Naive B cell (primary cell): ENCODE data around the gene PLXNA4. TPM values are rescaled to one million over a fixed set of nuclear protein-coding genes. Genes with fewer than 3 reads are reported as not detected.

ENCODE experiments used
- ATAC-seq, 2 donors: fragments of 150-1000 bp; cut with Tn5 transposase; 2 replicates each; pipeline ENCODE4 v1.10.0; 2021; ENCODE audit warnings: low read depth in 2 of 2, mild to moderate bottlenecking in 2 of 2, moderate library complexity in 2 of 2
- DNase-seq: peaks from one replicate; pipeline ENCODE4 v3.0.0; 2022
- H3K27ac Mint-ChIP-seq, 6 donors: one replicate each; pipeline ENCODE4 v1.8.0; 2020 to 2022; ENCODE audit warnings: mild to moderate bottlenecking in 6 of 6, mixed read lengths in 6 of 6, moderate library complexity in 5 of 6, inconsistent platforms in 2 of 6
- H3K27me3 Mint-ChIP-seq, 3 donors: one replicate each; pipeline ENCODE4 v1.8.0; 2021 to 2022; ENCODE audit warnings: mixed read lengths in 3 of 3, mild to moderate bottlenecking in 1 of 3
- H3K36me3 Mint-ChIP-seq, 2 donors: one replicate each; pipeline ENCODE4 v1.8.0; 2020 to 2022; ENCODE audit warnings: mixed read lengths in 2 of 2, inconsistent platforms in 1 of 2, mild to moderate bottlenecking in 1 of 2
- H3K4me1 Mint-ChIP-seq, 3 donors: one replicate each; pipeline ENCODE4 v1.8.0; 2020 to 2022; ENCODE audit warnings: mixed read lengths in 3 of 3, inconsistent platforms in 1 of 3, mild to moderate bottlenecking in 1 of 3, moderate library complexity in 1 of 3
- H3K4me3 Mint-ChIP-seq, 8 donors: one replicate each; pipeline ENCODE4 v1.8.0; 2020 to 2022; ENCODE audit warnings: mild to moderate bottlenecking in 8 of 8, mixed read lengths in 8 of 8, moderate library complexity in 8 of 8, inconsistent platforms in 2 of 8
- H3K9me3 Mint-ChIP-seq, 7 donors: one replicate each; pipeline ENCODE4 v1.8.0; 2020 to 2022; ENCODE audit warnings: mixed read lengths in 7 of 7, mild to moderate bottlenecking in 5 of 7, inconsistent platforms in 2 of 7, moderate library complexity in 1 of 7
- polyA plus RNA-seq, 6 donors: library from polyadenylated mRNA; unstranded; fragments of 300-500 nt; fragmentation: Illumina TruSeq; gene quantifications; one replicate each; pipeline ENCODE4 v1.2.3, GENCODE V29; 2021; ENCODE audit warnings: low read depth in 6 of 6

PLXNA4 gene
- polyA plus RNA-seq, 6 donors from 2014 or later, result not detected

DNA sequence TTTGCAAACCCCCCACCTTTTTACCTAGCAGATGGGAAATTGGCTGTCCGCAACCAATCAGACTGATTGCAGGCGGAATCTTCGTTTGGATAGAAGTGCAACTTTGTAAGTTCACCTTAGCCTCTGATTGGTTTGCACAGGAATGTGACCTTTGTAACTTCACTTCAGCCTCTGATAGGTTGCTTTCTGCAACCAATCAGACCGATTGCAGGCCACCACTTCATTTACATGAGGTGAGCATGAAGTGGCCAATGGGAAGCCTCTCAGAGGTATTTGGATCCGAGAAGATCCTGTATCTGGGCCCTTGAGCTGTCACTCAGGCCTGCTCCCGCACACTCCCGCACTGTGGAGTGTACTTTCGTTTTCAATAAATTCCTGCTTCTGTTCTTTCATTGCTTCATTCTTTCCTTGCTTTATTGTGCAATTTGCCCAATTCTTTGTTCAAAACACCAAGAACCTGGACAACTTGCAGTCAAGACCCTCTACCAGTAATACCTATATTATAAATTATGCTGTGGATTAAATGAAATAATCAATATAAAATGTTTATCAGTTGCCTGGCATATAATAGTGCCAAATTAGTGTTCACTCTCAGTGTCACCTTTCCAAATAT lies 491.4 kb downstream of the PLXNA4 start:
- Mint-ChIP-seq H3K27me3 (peaks cover 7 to 16% (median 10%) of the 10 kb centered on the region in 3 donors), H3K9me3 (peaks cover 0 to 5% (median 0%) of the 10 kb centered on the region in 7 donors), H3K4me1 (no peaks in the 10 kb centered on the region), H3K27ac (no peak overlapping the region), H3K4me3 (no peak overlapping the region), H3K36me3 (no peaks in the 10 kb centered on the region)
- no peak for ATAC-seq
- DNase-seq, result no peak

DNA sequence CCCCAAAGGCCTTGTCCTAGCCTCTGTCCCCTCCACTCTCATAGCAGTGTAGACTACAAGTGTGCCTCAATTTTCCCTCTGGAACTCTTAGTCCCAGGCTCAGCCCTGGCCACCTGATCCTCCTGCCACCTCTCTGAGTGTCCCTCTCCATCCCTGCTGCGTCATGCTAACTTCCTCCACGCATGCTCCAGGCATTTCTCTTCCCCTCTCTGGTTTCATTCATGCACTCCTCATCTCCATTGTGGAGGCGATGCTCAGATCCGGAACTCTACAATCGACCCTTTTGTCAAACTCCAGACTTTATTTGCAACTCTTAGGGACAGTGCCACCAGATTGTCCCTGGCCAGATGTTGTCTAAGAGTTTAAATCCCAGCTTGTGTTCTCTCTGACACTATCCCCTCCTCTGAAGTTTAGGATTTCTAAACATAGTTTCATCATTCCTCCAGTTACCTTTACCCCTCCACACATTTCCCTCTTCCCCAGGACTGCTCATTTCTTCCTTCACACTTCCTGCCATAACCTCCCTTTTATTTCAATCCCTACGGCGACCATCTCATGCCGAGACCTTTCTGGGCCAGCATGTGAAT lies 492.6 kb downstream of the PLXNA4 start:
- Mint-ChIP-seq H3K4me1 (no peaks in the 10 kb centered on the region), H3K4me3 (no peak overlapping the region), H3K36me3 (no peaks in the 10 kb centered on the region), H3K27ac (no peak overlapping the region), H3K9me3 (peaks cover 0 to 5% (median 0%) of the 10 kb centered on the region in 7 donors), H3K27me3 (peaks cover 7 to 20% (median 10%) of the 10 kb centered on the region in 3 donors)
- DNase-seq (no peak), ATAC-seq (no peak)

DNA sequence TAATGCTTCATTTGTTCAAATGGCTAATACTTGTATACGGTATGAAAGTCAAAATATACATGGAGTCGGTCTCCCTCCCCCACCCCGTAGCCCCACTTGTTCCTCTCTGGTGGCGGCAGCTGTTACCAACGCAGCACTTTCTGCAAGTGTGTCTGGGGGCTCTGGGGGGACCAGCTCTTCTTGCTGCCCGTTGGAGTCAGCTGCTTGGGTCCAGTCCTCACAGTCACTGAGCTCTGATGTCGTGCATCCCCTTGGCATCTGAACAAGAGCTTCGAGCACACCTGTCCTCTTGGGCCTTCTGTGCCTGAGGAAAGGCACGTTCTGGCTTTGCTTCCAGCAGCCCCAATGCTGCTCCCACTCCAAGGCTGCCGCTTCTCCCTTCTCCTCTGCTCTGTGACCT lies 493.1 kb downstream of the PLXNA4 start:
- peak overlapping the region in 1 of 6 donors; percentile 10 for H3K27ac Mint-ChIP-seq
- no peak for DNase-seq
- H3K4me3 Mint-ChIP-seq, result no peak overlapping the region
- no peaks in the 10 kb centered on the region for H3K36me3 Mint-ChIP-seq
- peaks cover 7 to 20% (median 10%) of the 10 kb centered on the region in 3 donors for H3K27me3 Mint-ChIP-seq
- no peak for ATAC-seq
- H3K9me3 Mint-ChIP-seq, result peaks cover 0 to 5% (median 0%) of the 10 kb centered on the region in 7 donors
- no peaks in the 10 kb centered on the region for H3K4me1 Mint-ChIP-seq

DNA sequence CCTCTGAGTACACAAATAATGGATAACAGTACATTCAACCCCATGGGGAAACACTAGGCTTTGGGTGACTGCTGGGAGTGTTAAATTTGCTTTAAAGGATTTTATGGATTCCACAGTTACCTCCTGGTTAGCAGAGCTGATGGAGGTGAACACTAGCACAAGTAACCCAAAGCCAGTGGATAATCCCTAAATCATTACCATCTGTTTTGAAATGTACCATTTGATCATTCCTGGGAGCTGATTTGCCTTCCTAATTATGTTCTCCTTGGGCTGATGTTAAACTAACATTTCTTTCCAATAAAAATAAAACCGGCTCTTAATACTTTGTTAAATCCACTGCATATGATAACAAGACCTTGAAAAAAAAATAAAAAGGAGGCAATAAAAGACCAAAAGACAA lies 493.9 kb downstream of the PLXNA4 start:
- peaks cover 7 to 21% (median 10%) of the 10 kb centered on the region in 3 donors for H3K27me3 Mint-ChIP-seq

DNA sequence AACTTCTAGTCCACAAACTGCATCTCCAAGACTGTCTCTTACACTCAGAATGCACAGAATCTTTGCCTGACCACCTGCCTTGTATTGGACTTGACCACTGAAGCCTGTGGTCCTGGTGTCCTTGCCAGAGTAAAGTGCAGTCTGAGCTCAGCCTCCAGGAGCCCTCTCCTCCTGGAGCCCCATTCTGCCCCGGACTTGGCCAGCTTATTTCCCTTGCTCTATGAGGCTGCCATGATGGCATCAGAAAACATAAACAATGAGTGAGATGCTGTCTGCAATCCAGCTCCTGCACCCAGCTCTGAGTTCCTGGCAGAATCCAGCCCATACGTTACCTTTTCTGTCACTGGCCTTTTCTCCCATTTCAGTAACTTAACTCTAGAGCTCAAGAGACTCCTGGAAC lies 494.6 kb downstream of the PLXNA4 start:
- Mint-ChIP-seq H3K4me3 (no peak overlapping the region), H3K9me3 (peaks cover 0 to 5% (median 0%) of the 10 kb centered on the region in 7 donors), H3K27ac (no peak overlapping the region), H3K36me3 (no peaks in the 10 kb centered on the region), H3K4me1 (no peaks in the 10 kb centered on the region), H3K27me3 (peaks cover 9 to 28% (median 14%) of the 10 kb centered on the region in 3 donors)
- DNase-seq (no peak), ATAC-seq (no peak)

More for the DNA sequence above, 493.9 kb downstream of the PLXNA4 start:
- ATAC-seq (no peak), DNase-seq (no peak)
- no peak overlapping the region for H3K27ac Mint-ChIP-seq
- H3K36me3 Mint-ChIP-seq, result no peaks in the 10 kb centered on the region
- H3K9me3 Mint-ChIP-seq, result peaks cover 0 to 5% (median 0%) of the 10 kb centered on the region in 7 donors
- no peaks in the 10 kb centered on the region for H3K4me1 Mint-ChIP-seq
- H3K4me3 Mint-ChIP-seq, result no peak overlapping the region

DNA sequence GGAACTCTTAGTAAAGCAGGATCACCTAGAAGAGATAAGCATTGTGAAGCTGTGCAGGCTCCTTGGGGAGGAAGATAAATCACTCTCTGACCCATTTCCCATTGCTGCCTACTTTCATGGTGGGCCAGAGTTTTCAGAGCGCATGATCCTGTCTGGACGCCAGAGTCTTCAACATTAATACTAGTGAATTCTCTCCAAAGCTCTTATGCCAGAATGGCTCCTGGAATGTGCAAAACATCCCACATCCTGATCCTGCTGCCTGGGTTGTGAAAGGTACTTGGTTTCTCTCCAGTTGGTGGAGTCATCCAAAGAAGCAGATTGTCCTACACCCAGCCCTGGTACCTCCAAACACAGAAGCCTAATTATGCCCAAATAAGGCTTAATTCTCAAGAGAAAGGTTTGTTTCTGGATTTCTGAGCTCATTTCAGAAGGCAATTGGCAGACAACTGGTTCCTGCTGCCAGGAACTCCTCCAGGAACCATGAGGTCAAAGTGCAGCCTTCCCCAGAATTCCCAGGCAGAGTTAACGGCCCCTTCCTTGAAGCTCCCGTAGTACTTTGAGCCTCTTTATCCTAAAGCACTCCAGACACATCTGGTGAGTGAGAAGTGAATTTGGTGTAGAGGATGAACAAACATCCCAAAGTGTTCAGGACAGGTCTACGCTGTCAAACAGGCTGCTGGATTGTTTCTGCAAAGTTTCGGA lies 495.2 kb downstream of the PLXNA4 start:
- ATAC-seq (no peak), DNase-seq (no peak)
- peaks cover 11 to 34% (median 20%) of the 10 kb centered on the region in 3 donors for H3K27me3 Mint-ChIP-seq
- peaks cover 0 to 5% (median 2%) of the 10 kb centered on the region in 7 donors for H3K9me3 Mint-ChIP-seq
- H3K36me3 Mint-ChIP-seq, result no peaks in the 10 kb centered on the region
- no peak overlapping the region for H3K27ac Mint-ChIP-seq
- no peaks in the 10 kb centered on the region for H3K4me1 Mint-ChIP-seq
- no peak overlapping the region for H3K4me3 Mint-ChIP-seq

DNA sequence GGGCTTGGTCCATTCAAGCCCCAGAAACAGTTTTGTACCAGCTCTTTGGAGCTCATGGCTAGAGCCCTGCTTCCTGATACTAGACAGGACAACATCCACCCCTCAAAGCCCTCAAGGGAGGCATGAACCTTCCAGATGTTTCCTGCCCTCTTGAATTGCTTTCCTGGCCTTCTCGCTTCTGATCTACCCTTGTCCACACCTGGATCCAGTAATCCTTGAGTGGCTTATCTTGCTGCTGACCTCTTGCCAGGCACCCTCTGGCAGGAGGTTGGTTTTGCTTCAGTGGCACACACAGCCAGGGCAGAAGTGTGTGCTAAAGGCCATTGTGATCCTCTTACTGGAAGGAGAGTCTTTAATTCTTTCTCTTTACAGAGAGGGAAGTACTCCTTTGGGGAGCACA lies 495.8 kb downstream of the PLXNA4 start:
- ATAC-seq (no peak), DNase-seq (no peak)
- H3K27ac Mint-ChIP-seq, result no peak overlapping the region
- no peak overlapping the region for H3K4me3 Mint-ChIP-seq
- H3K27me3 Mint-ChIP-seq, result peaks cover 11 to 39% (median 21%) of the 10 kb centered on the region in 3 donors
- peaks cover 0 to 5% (median 2%) of the 10 kb centered on the region in 7 donors for H3K9me3 Mint-ChIP-seq
- no peaks in the 10 kb centered on the region for H3K36me3 Mint-ChIP-seq
- H3K4me1 Mint-ChIP-seq, result no peaks in the 10 kb centered on the region

DNA sequence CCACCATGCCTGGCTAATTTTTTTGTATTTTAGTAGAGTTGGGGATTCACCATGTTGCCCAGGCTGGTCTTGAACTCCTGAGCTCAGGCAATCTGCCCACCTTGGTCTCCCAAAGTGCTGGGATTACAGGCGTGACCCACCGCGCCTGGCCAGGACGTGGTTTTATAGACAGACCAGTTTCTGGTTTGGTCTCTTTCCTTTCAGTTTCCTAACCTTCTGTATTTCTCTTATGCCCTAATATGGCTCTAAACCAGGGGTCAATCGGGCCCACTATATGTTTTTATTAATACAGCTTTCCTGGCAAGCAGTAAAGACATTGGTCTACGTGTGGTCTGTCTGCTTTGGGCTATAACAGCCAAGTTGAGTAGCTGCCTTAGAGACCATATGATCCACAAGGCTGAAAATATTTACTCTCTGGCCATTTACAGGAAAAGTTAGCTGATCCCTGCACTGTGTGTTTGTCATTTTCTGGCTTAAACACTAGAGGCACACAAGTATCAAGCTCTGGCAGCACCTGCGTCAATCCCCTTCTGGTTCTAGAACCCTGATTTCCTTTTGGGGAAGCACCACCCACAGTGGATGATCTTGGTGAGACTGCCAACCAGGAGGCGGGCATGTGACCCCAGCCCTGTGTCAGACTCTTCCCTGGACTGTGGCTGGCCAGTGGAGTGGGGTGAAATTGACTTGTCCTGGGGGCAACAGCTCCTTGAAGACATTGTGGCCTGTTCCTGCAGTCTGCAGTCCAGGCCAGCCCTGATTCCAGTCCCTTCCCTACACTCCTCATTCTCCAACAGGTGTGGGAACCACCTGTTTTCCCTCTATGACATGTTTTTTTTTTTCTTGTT lies 497.2 kb downstream of the PLXNA4 start:
- Mint-ChIP-seq H3K27ac (no peak overlapping the region), H3K9me3 (peaks cover 0 to 8% (median 2%) of the 10 kb centered on the region in 7 donors), H3K4me1 (no peaks in the 10 kb centered on the region), H3K36me3 (no peaks in the 10 kb centered on the region), H3K27me3 (peaks cover 11 to 37% (median 21%) of the 10 kb centered on the region in 3 donors), H3K4me3 (no peak overlapping the region)
- ATAC-seq (no peak), DNase-seq (no peak)

DNA sequence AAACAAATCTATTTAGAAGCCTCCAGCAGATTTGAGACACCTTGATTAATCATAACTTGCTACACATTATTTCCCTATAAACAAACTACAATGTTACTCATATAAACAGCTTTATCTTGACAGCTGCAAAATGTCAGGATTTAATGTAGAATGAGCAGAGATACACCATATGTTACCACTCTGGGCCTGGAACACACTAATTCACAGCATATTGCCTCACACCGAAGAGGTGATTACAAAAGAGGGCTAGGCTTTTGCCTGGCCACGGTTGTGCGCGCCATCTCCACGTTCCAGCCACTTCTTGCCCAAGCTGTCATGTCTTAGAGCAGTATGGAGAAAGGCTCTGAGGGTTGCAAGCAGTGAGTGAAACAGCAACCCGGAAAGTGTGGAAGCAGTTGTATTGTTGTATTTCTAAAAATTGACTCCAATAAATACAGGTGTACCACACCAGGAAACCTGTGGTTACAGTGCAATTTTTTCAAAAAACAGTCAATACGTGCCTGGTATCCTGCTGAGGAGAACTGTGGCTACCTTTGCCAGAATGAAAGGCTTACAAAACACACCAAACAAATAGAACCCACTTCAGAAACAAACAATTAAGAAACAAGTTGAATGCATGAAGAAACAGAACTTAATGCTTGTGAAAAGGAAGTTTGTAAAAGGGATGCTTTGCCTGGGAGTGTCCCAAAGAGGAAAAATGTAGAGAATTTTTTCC lies 498.1 kb downstream of the PLXNA4 start:
- DNase-seq, result no peak
- peaks cover 0 to 9% (median 0%) of the 10 kb centered on the region in 7 donors for H3K9me3 Mint-ChIP-seq
- ATAC-seq, result no peak

DNA sequence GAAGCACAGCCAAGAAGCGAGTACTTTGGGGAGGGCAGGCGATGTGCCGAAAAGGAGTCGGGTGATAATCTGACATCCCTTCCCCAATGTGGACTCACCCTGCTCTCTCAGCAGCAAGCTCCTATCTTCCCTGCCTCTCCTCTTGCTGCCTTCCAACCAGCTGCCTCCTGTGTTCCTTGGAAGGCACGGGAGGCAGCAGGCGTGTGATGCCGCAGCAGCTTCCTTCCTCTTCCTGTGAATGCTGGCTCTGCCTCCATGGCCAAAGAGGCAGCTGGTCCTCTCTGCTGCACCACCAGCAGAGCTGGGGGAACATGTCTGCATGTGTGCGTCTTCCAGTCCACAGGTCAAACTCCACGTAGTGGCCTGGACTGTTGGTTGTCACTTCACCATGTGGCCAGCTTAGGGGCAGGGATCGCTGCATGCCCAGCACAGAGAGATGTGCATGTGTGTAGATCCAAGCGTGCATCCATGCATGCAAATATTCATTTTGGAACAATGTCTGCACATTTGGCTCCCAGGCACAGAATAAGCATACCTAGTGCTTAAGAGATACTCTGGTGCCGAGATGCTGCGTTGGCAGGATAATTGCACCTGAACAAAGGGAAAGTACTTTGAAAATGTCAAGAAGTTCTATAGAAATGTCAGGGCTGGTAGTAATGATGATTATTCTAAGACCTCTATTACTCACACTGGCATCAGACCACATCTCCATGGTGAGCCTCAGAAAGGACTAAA lies 499.8 kb downstream of the PLXNA4 start:
- ATAC-seq, result no peak
- no peaks in the 10 kb centered on the region for H3K36me3 Mint-ChIP-seq
- H3K9me3 Mint-ChIP-seq, result peaks cover 0 to 9% (median 0%) of the 10 kb centered on the region in 7 donors
- H3K27me3 Mint-ChIP-seq, result peaks cover 11 to 27% (median 11%) of the 10 kb centered on the region in 3 donors
- H3K4me1 Mint-ChIP-seq, result no peaks in the 10 kb centered on the region
- DNase-seq, result no peak
- no peak overlapping the region for H3K4me3 Mint-ChIP-seq
- H3K27ac Mint-ChIP-seq, result no peak overlapping the region

More for the DNA sequence above, 498.1 kb downstream of the PLXNA4 start:
- no peak overlapping the region for H3K4me3 Mint-ChIP-seq
- no peaks in the 10 kb centered on the region for H3K4me1 Mint-ChIP-seq
- H3K27ac Mint-ChIP-seq, result no peak overlapping the region
- H3K27me3 Mint-ChIP-seq, result peaks cover 11 to 27% (median 11%) of the 10 kb centered on the region in 3 donors
- H3K36me3 Mint-ChIP-seq, result no peaks in the 10 kb centered on the region

DNA sequence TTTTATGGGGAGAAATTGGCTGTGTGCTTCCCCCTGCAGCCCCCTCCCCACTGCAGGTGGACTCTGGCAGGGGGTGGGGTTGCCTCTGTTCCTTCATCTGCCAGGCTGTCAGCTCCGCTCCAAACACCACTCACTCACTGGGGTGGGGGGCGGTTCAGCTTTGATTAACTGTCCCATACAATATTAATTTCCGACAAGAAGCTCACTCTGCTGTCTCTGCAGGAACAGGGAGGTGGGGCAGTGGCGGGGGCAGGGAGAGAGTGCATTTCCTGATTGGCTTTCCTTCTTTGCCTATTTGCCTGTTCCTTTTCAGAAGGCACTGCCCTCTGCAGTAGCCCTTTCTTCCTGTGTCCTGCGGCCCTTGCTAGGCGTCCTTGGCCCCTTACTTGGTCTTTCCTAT lies 500.8 kb downstream of the PLXNA4 start:
- H3K36me3 Mint-ChIP-seq, result no peaks in the 10 kb centered on the region
- no peak overlapping the region for H3K27ac Mint-ChIP-seq
- no peak overlapping the region for H3K4me3 Mint-ChIP-seq
- peaks cover 0 to 9% (median 0%) of the 10 kb centered on the region in 7 donors for H3K9me3 Mint-ChIP-seq
- ATAC-seq, result no peak
- DNase-seq, result no peak
- H3K27me3 Mint-ChIP-seq, result peaks cover 6 to 27% (median 11%) of the 10 kb centered on the region in 3 donors
- H3K4me1 Mint-ChIP-seq, result no peaks in the 10 kb centered on the region

DNA sequence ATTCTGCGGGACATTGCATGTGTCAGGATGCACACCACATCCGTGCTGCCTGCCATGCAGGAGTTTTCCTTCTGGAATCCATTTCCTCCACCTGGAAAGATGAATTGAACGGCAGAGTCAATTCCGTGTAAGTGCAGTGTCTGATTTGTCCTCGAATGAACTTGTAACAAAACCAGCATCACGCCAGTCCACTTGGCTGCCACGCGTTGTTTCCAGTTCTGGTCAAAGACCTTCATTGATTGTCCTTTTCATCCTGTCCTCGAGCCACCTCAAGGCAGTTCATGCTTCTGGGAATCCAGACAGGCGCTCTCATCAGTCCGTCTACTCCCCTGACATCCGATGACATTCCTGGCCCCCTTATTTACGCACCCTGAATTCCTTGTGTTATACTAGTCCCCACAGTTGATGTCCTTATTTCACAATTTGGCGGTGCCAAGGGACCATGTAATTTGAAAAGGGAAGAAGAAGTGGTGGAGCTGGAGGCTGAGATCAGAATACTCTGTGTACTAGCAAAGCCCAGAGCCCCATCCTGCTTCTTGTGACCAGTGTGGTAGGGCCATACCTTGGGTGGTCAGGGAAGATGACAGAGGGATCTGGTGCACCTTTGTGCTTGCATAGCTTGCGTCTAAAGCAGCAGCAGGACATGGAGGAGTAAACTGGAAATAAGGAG lies 502.2 kb downstream of the PLXNA4 start:
- no peaks in the 10 kb centered on the region for H3K36me3 Mint-ChIP-seq
- H3K4me1 Mint-ChIP-seq, result no peaks in the 10 kb centered on the region
- no peak for DNase-seq
- peak overlapping the region in 1 of 8 donors; percentile 15 for H3K4me3 Mint-ChIP-seq
- H3K27ac Mint-ChIP-seq, result no peak overlapping the region
- peaks cover 4 to 19% (median 11%) of the 10 kb centered on the region in 3 donors for H3K27me3 Mint-ChIP-seq
- H3K9me3 Mint-ChIP-seq, result peaks cover 0 to 9% (median 0%) of the 10 kb centered on the region in 7 donors
- no peak for ATAC-seq
